Measurements from ENCODE around the gene NAGA. TPM values are rescaled to one million over a fixed set of nuclear protein-coding genes. Genes with fewer than 3 reads are reported as not detected.
"Not testable (repeated sequence)": the region's sequence is repeated elsewhere in the genome, so short reads cannot be mapped to it uniquely, and the experiment has no call there.

Gene NAGA
- total RNA-seq, 2 donors from 2014 or later = 8.2 to 11.2 TPM

GRCh38 chr22:42111798-42112197, 41.2 kb upstream of the NAGA start:
- H3K36me3 ChIP-seq (replicated peaks in 1 of 2; ENCODE audit: insufficient read depth in 1 of 2, low read depth in 2 of 2) = no peaks in the 10 kb centered on the region
- TF ChIP-seq POLR2A (IDR thresholded peaks at IDR 0.05) (no peak), CTCF (IDR thresholded peaks at IDR 0.05) (no peak)
- intact Hi-C loops (cut with DNase I) = no loop called here
- 79 to 91% methylated on average over 4 of the region's 4 CpGs for WGBS, 2 donors
- ATAC-seq = no peak
- H3K9me3 ChIP-seq = no peaks in the 10 kb centered on the region
- no peak for DNase-seq
- H3K27me3 ChIP-seq = no peaks in the 10 kb centered on the region
- H3K4me3 ChIP-seq = no peak overlapping the region
- no peak overlapping the region for H3K27ac ChIP-seq
- H3K4me1 ChIP-seq = no peaks in the 10 kb centered on the region

GRCh38 chr22:42108848-42109247, 38.2 kb upstream of the NAGA start:
- Histone ChIP-seq H3K36me3 (replicated peaks in 1 of 2; ENCODE audit: insufficient read depth in 1 of 2, low read depth in 2 of 2) (no peaks in the 10 kb centered on the region), H3K4me3 (no peak overlapping the region), H3K9me3 (peaks cover 0 to 7% (median 0%) of the 10 kb centered on the region in 3 donors), H3K27me3 (no peaks in the 10 kb centered on the region), H3K4me1 (no peaks in the 10 kb centered on the region), H3K27ac (no peak overlapping the region)
- TF ChIP-seq CTCF (IDR thresholded peaks at IDR 0.05) (no peak), POLR2A (IDR thresholded peaks at IDR 0.05) (no peak)
- ATAC-seq = no peak
- DNase-seq = no peak
- intact Hi-C loops (cut with DNase I) = no loop called here
- 78 to 93% methylated on average over 18 of the region's 18 CpGs for WGBS, 2 donors

GRCh38 chr22:42104332-42104860, 33.8 kb upstream of the NAGA start:
- H3K27ac ChIP-seq; ATAC-seq; H3K4me1 ChIP-seq; H3K36me3 ChIP-seq (replicated peaks in 1 of 2; ENCODE audit: insufficient read depth in 1 of 2, low read depth in 2 of 2); intact Hi-C loops (cut with DNase I); DNase-seq; H3K4me3 ChIP-seq; H3K27me3 ChIP-seq: not testable (repeated sequence)
- H3K9me3 ChIP-seq = peaks cover 0 to 17% (median 0%) of the 10 kb centered on the region in 3 donors
- 90 to 93% methylated on average over 6 of the region's 6 CpGs for WGBS, 2 donors

- Histone ChIP-seq H3K27ac (no peak overlapping the region), H3K9me3 (peaks cover 0 to 17% (median 0%) of the 10 kb centered on the region in 3 donors), H3K4me3 (no peak overlapping the region), H3K4me1 (no peaks in the 10 kb centered on the region), H3K27me3 (no peaks in the 10 kb centered on the region), H3K36me3 (replicated peaks in 1 of 2; ENCODE audit: insufficient read depth in 1 of 2, low read depth in 2 of 2) (no peaks in the 10 kb centered on the region)
- no peak for ATAC-seq
- DNase-seq = no peak
- intact Hi-C loops (cut with DNase I) = no loop called here
- TF ChIP-seq POLR2A (IDR thresholded peaks at IDR 0.05) (no peak), CTCF (IDR thresholded peaks at IDR 0.05) (no peak)
- 94 to 97% methylated on average over 3 of the region's 3 CpGs for WGBS, 2 donors
Observed at GRCh38 chr22:42101199-42101598, 30.6 kb upstream of the NAGA start.

- TF ChIP-seq CTCF (IDR thresholded peaks at IDR 0.05) = no peak
- Histone ChIP-seq H3K4me3 (peak overlapping the region; percentile 19 to 21), H3K36me3 (replicated peaks in 1 of 2; ENCODE audit: insufficient read depth in 1 of 2, low read depth in 2 of 2) (peaks cover 0 to 1% of the 10 kb centered on the region in 2 donors), H3K27ac (peak overlapping the region; percentile 76 to 99 (median 90)), H3K27me3 (no peaks in the 10 kb centered on the region), H3K4me1 (peaks cover 20% of the 10 kb centered on the region), H3K9me3 (no peaks in the 10 kb centered on the region)
- ATAC-seq = no peak
- DNase-seq = no peak
- intact Hi-C loops (cut with DNase I) = loop anchor here (10.0 kb wide), 1 partner anchor 343 kb away; the partner anchor contains the start of gene NFAM1
- WGBS, 2 donors = 23 to 28% methylated on average over 7 of the region's 7 CpGs
Observed at GRCh38 chr22:42091455-42091782, 20.8 kb upstream of the NAGA start.

Data from body of pancreas (tissue), 4 donors.